HCT116 (cell line): ENCODE measurements around the gene FAM20B.

Experiments
- CTCF ChIP-seq, 3 experiments: fragments of 200-600 bp in 1 of 3; sonication (generic) in 1 of 3; IDR thresholded peaks in 2 of 3; conservative IDR thresholded peaks in 1 of 3; 2 replicates each; pipeline ENCODE4 v1.5.1; 2012 to 2017; ENCODE audit warnings: low read depth in 2 of 3, low read length in 2 of 3, antibody characterized with exemption in 1 of 3, borderline replicate concordance in 1 of 3, control low read depth in 1 of 3, mild to moderate bottlenecking in 1 of 3, mixed read lengths in 1 of 3, mixed run types in 1 of 3, moderate library complexity in 1 of 3; ENCODE audit not compliant: insufficient read depth in 1 of 3
- EZH2 ChIP-seq: fragments of 200-600 bp; sonication (generic); IDR thresholded peaks from 2 replicates; pipeline ENCODE4 v1.6.1; 2017; ENCODE audit warnings: antibody characterized with exemption, mixed run types
- EZH2phosphoT487 ChIP-seq: fragments of 200-600 bp; IDR thresholded peaks from 2 replicates; pipeline ENCODE4 v1.6.1; 2018; ENCODE audit warnings: antibody characterized with exemption, borderline replicate concordance
- FOSL1 ChIP-seq: IDR thresholded peaks from 2 replicates; pipeline ENCODE4 v1.6.1; 2012; ENCODE audit warnings: low read depth
- MAX ChIP-seq: IDR thresholded peaks from 2 replicates; pipeline ENCODE4 v1.6.1; 2012
- POLR2AphosphoS5 ChIP-seq: IDR thresholded peaks from 2 replicates; pipeline ENCODE4 v1.6.1; 2011; ENCODE audit warnings: mild to moderate bottlenecking, low read depth, low read length, moderate library complexity
- YY1 ChIP-seq: IDR thresholded peaks from 2 replicates; pipeline ENCODE4 v1.6.1; 2011; ENCODE audit warnings: low read length, low read depth, moderate library complexity, mild to moderate bottlenecking; ENCODE audit not compliant: insufficient replicate concordance; ENCODE audit errors: extremely low read depth
- ZBTB33 ChIP-seq: IDR thresholded peaks from 2 replicates; pipeline ENCODE4 v1.6.1; 2011; ENCODE audit warnings: mild to moderate bottlenecking, low read length, moderate library complexity; ENCODE audit not compliant: insufficient replicate concordance; ENCODE audit errors: extremely low read depth

- no peak for TF ChIP-seq CTCF (IDR thresholded peaks at IDR 0.05 in 2 of 3, conservative IDR thresholded peaks at IDR 0.05 in 1 of 3; ENCODE audit: borderline replicate concordance in 1 of 3, insufficient read depth in 1 of 3, low read depth in 2 of 3, low read length in 2 of 3)
- TF ChIP-seq YY1: no peak
- TF ChIP-seq ZBTB33: no peak
- TF ChIP-seq MAX: no peak
- TF ChIP-seq EZH2phosphoT487: no peak
- no peak for TF ChIP-seq FOSL1
- TF ChIP-seq EZH2: no peak
- TF ChIP-seq POLR2AphosphoS5: no peak
Observed at GRCh38 chr1:179046808-179047635, 21.3 kb downstream of the FAM20B start.
